OCI-LY1 (cell line): ENCODE measurements around the gene PLG.
"Not testable (repeated sequence)": the region's sequence is repeated elsewhere in the genome, so short reads cannot be mapped to it uniquely, and the experiment has no call there.

Experiments used
- H2AFZ ChIP-seq: fragments of 200-600 bp; sonication (generic), shearing (Covaris generic); 2 replicates; pipeline ENCODE4 v1.6.0; 2014; ENCODE audit warnings: antibody characterized with exemption, mild to moderate bottlenecking, low read length
- H3F3A ChIP-seq: fragments of 200-600 bp; sonication (generic), shearing (Covaris generic); 2 replicates; pipeline ENCODE4 v1.6.0; 2014; ENCODE audit warnings: mild to moderate bottlenecking, antibody characterized with exemption, low read length, moderate library complexity; ENCODE audit not compliant: insufficient read depth
- H3K27ac ChIP-seq: fragments of 200-600 bp; sonication (generic); 2 replicates; pipeline ENCODE4 v1.5.1; 2014; ENCODE audit warnings: low read length, mixed run types, mild to moderate bottlenecking, low read depth; ENCODE audit not compliant: poor library complexity, severe bottlenecking
- H3K27me3 ChIP-seq: fragments of 200-600 bp; sonication (generic); 2 replicates; pipeline ENCODE4 v1.6.0; 2014; ENCODE audit warnings: antibody characterized with exemption, mild to moderate bottlenecking, low read length, moderate library complexity; ENCODE audit not compliant: insufficient read depth
- H3K36me3 ChIP-seq: fragments of 200-600 bp; sonication (generic); 2 replicates; pipeline ENCODE4 v1.6.1; 2014; ENCODE audit warnings: mild to moderate bottlenecking, antibody characterized with exemption, low read length, moderate library complexity, mixed read lengths; ENCODE audit not compliant: insufficient read depth
- H3K4me1 ChIP-seq: fragments of 200-600 bp; sonication (generic); 2 replicates; pipeline ENCODE4 v1.5.1; 2014; ENCODE audit warnings: mild to moderate bottlenecking, low read length, moderate library complexity; ENCODE audit not compliant: insufficient read depth, severe bottlenecking
- H3K4me2 ChIP-seq: fragments of 200-600 bp; sonication (generic), shearing (Covaris generic); 2 replicates; pipeline ENCODE4 v1.6.1; 2014; ENCODE audit warnings: low read length
- H3K4me3 ChIP-seq: fragments of 200-600 bp; sonication (generic); 2 replicates; pipeline ENCODE4 v1.5.1; 2014; ENCODE audit warnings: low read length, low read depth, mild to moderate bottlenecking, mixed read lengths; ENCODE audit not compliant: poor library complexity, severe bottlenecking
- H3K79me2 ChIP-seq: fragments of 200-600 bp; shearing (Covaris generic); 2 replicates; pipeline ENCODE4 v1.6.1; 2016; ENCODE audit warnings: mixed run types, low read length, mixed read lengths; ENCODE audit not compliant: insufficient read depth
- H3K9ac ChIP-seq: fragments of 200-600 bp; sonication (generic), shearing (Covaris generic); 2 replicates; pipeline ENCODE4 v1.6.1; 2014; ENCODE audit warnings: mild to moderate bottlenecking, low read length, mixed read lengths
- H3K9me2 ChIP-seq: fragments of 200-600 bp; sonication (generic), shearing (Covaris generic); 2 replicates; pipeline ENCODE4 v1.6.1; 2014; ENCODE audit warnings: low read depth, mild to moderate bottlenecking, low read length, mixed read lengths
- H3K9me3 ChIP-seq: fragments of 200-600 bp; shearing (Covaris generic); 2 replicates; pipeline ENCODE4 v1.6.1; 2014; ENCODE audit warnings: low read length, mixed read lengths
- H4K20me1 ChIP-seq: fragments of 200-600 bp; sonication (generic), shearing (Covaris generic); 2 replicates; pipeline ENCODE4 v1.6.0; 2016; ENCODE audit warnings: mild to moderate bottlenecking, low read length; ENCODE audit not compliant: insufficient read depth
- CTCF ChIP-seq: fragments of 200-600 bp; sonication (generic), shearing (Covaris generic); IDR thresholded peaks from 2 replicates; pipeline ENCODE4 v1.5.1; 2017; ENCODE audit warnings: mild to moderate bottlenecking, antibody characterized with exemption, low read length, moderate library complexity, mixed read lengths
- EZH2 ChIP-seq: fragments of 200-600 bp; sonication (generic), shearing (Covaris generic); IDR thresholded peaks from 2 replicates; pipeline ENCODE4 v1.8.0; 2017; ENCODE audit warnings: borderline replicate concordance, mixed run types, mild to moderate bottlenecking, antibody characterized with exemption, low read length, moderate library complexity, mixed read lengths

Gene PLG

GRCh38 chr6:160701918-160702680, at the start of gene PLG:
TSS of gene PLG (plus strand) at chr6:160702244. CDS start at chr6:160702305, 61 bp downstream.
- H3K9ac ChIP-seq, H3K27me3 ChIP-seq, H3K27ac ChIP-seq, H3K9me3 ChIP-seq, H3K36me3 ChIP-seq, H3F3A ChIP-seq, H3K4me2 ChIP-seq, H3K4me3 ChIP-seq, H4K20me1 ChIP-seq, H3K9me2 ChIP-seq, H2AFZ ChIP-seq, H3K4me1 ChIP-seq, H3K79me2 ChIP-seq: not testable (repeated sequence)

GRCh38 chr6:160659562-160659961, 42.5 kb upstream of the PLG start:
- no peaks in the 10 kb centered on the region for H3K4me1 ChIP-seq
- no peaks in the 10 kb centered on the region for H4K20me1 ChIP-seq
- no peaks in the 10 kb centered on the region for H3K79me2 ChIP-seq
- no peak overlapping the region for H3K4me2 ChIP-seq
- TF ChIP-seq EZH2 (no peak), CTCF (no peak)
- H3K36me3 ChIP-seq, result no peaks in the 10 kb centered on the region
- no peaks in the 10 kb centered on the region for H3K9me2 ChIP-seq
- H3K27ac ChIP-seq, result no peak overlapping the region
- H2AFZ ChIP-seq, result no peak overlapping the region
- H3F3A ChIP-seq, result no peaks in the 10 kb centered on the region
- no peak overlapping the region for H3K4me3 ChIP-seq
- H3K9me3 ChIP-seq, result no peaks in the 10 kb centered on the region
- no peak overlapping the region for H3K9ac ChIP-seq
- no peaks in the 10 kb centered on the region for H3K27me3 ChIP-seq

DNA sequence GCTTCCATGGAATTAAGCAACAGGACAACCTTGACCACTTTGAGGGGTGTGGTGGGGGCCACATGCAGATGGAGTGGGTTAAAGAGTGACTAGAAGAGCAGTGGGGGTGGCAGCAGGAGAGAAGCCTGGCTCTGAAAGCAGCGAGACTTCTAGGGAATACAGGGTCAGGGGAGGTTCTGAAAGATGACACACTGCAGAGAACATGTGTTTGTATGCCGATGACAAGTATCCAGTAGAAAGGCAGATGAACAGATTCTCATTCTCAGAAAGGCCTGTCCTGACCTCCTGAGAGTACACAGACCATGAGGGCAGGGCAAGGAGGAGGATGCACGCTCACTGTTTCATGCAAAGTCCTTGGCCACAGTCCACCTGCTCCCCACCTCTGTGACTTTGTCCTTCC, 40.8 kb upstream of the PLG start:
- Histone ChIP-seq H3K9me2 (no peaks in the 10 kb centered on the region), H3K4me2 (no peak overlapping the region), H3K4me3 (no peak overlapping the region), H4K20me1 (no peaks in the 10 kb centered on the region), H3K4me1 (no peaks in the 10 kb centered on the region), H3K9me3 (no peaks in the 10 kb centered on the region), H3K27me3 (no peaks in the 10 kb centered on the region), H3K36me3 (no peaks in the 10 kb centered on the region), H3K9ac (no peak overlapping the region), H3F3A (no peaks in the 10 kb centered on the region), H3K27ac (no peak overlapping the region), H2AFZ (no peak overlapping the region), H3K79me2 (no peaks in the 10 kb centered on the region)
- no peak for TF ChIP-seq EZH2
- no peak for TF ChIP-seq CTCF

- H3K4me1 ChIP-seq, result no peaks in the 10 kb centered on the region
- no peak for TF ChIP-seq CTCF
- TF ChIP-seq EZH2, result no peak
- no peak overlapping the region for H3K9ac ChIP-seq
- H3K4me2 ChIP-seq, result no peak overlapping the region
- no peaks in the 10 kb centered on the region for H3K36me3 ChIP-seq
- H3F3A ChIP-seq, result no peaks in the 10 kb centered on the region
- no peak overlapping the region for H3K27ac ChIP-seq
- H4K20me1 ChIP-seq, result no peaks in the 10 kb centered on the region
- H3K9me2 ChIP-seq, result no peaks in the 10 kb centered on the region
- no peak overlapping the region for H2AFZ ChIP-seq
- no peak overlapping the region for H3K4me3 ChIP-seq
- no peaks in the 10 kb centered on the region for H3K79me2 ChIP-seq
- H3K9me3 ChIP-seq, result no peaks in the 10 kb centered on the region
- no peaks in the 10 kb centered on the region for H3K27me3 ChIP-seq
These were observed 39.6 kb upstream of the PLG start for GRCh38 chr6:160662429-160662828.
